A673 (cell line): ENCODE results near the gene CREB5. TPM values are rescaled to one million over a fixed set of nuclear protein-coding genes. Genes with fewer than 3 reads are reported as not detected.
"Not testable (repeated sequence)": the region's sequence is repeated elsewhere in the genome, so short reads cannot be mapped to it uniquely, and the experiment has no call there.

Experiments
- BruUV-seq: library from RNA; stranded (reverse); fragments of 400-500 nt; replicated peaks from 2 replicates; lab custom pipeline; 2021; lab: Mats Ljungman, UMichigan
- CTCF ChIA-PET: fragments of 300-600 bp; sonication (Branson Sonifier 250); formaldehyde crosslinking; loops from one replicate; lab custom pipeline; 2022; ENCODE audit warnings: antibody characterized with exemption; lab: Charles Lee
- POLR2A ChIA-PET: fragments of 300-600 bp; sonication (Branson Sonifier 250); formaldehyde crosslinking; loops from one replicate; lab custom pipeline; 2022; ENCODE audit warnings: antibody characterized with exemption; ENCODE audit not compliant: low non-redundant PET; lab: Charles Lee
- DNase-seq: peaks from one replicate; pipeline ENCODE4 v3.0.0-alpha.2; 2015; ENCODE audit warnings: low spot score
- H3K27ac ChIP-seq: fragments of 200-600 bp; sonication (generic); 2 replicates; pipeline ENCODE4 v1.5.1; 2016; ENCODE audit warnings: mixed run types, low read depth, mild to moderate bottlenecking, mixed read lengths, antibody characterized with exemption, low read length; ENCODE audit not compliant: poor library complexity, severe bottlenecking
- H3K27me3 ChIP-seq: fragments of 200-600 bp; sonication (generic); replicated peaks from 2 replicates; pipeline ENCODE4 v1.6.1; 2017; ENCODE audit warnings: mixed run types, low read depth, mild to moderate bottlenecking, mixed read lengths, antibody characterized with exemption, low read length; ENCODE audit not compliant: insufficient read depth, poor library complexity
- H3K36me3 ChIP-seq: fragments of 200-600 bp; sonication (generic); 2 replicates; pipeline ENCODE4 v1.6.1; 2016; ENCODE audit warnings: mixed run types, mild to moderate bottlenecking, mixed read lengths, antibody characterized with exemption, low read length; ENCODE audit not compliant: insufficient read depth, poor library complexity, severe bottlenecking
- H3K4me1 ChIP-seq: fragments of 200-600 bp; sonication (generic); 2 replicates; pipeline ENCODE4 v1.6.1; 2017; ENCODE audit warnings: mixed run types, mild to moderate bottlenecking, mixed read lengths, antibody characterized with exemption, low read length; ENCODE audit not compliant: insufficient read depth, poor library complexity, severe bottlenecking
- H3K4me3 ChIP-seq: fragments of 200-600 bp; sonication (generic); 2 replicates; pipeline ENCODE4 v1.5.1; 2016; ENCODE audit warnings: low read depth, mixed run types, mild to moderate bottlenecking, mixed read lengths, low read length; ENCODE audit not compliant: poor library complexity, severe bottlenecking
- H3K9me3 ChIP-seq: fragments of 200-600 bp; sonication (generic); 2 replicates; pipeline ENCODE4 v1.6.1; 2016; ENCODE audit warnings: mixed run types, low read depth, mild to moderate bottlenecking, mixed read lengths, antibody characterized with exemption, low read length; ENCODE audit not compliant: poor library complexity, severe bottlenecking
- EZH2 ChIP-seq: fragments of 200-600 bp; sonication (generic); IDR thresholded peaks from 2 replicates; pipeline ENCODE4 v1.6.1; 2017; ENCODE audit warnings: borderline replicate concordance, low read depth, mild to moderate bottlenecking, mixed read lengths, antibody characterized with exemption, low read length; ENCODE audit not compliant: poor library complexity, severe bottlenecking
- intact Hi-C: fragments of 100-400 bp; cut with micrococcal nuclease; formaldehyde crosslinking; loops from one replicate; pipeline ENCODE4 v1.10.0; 2022; ENCODE audit not compliant: unreplicated experiment
- total RNA-seq: library from RNA; stranded (reverse); gene quantifications from 2 replicates; pipeline ENCODE4 v1.2.3, GENCODE V29; 2021
- TF ChIP-seq, protein P1 (sequence below): fragments of 300-800, 200-600 bp; sonication (generic); conservative IDR thresholded peaks from 2 replicates; pipeline ENCODE4 v1.5.1; 2017; ENCODE audit warnings: low read depth, mild to moderate bottlenecking, antibody characterized with exemption, low read length, moderate library complexity, mixed read lengths

Gene CREB5
- total RNA-seq, 1 experiment from 2014 or later: 10.3 TPM

DNA sequence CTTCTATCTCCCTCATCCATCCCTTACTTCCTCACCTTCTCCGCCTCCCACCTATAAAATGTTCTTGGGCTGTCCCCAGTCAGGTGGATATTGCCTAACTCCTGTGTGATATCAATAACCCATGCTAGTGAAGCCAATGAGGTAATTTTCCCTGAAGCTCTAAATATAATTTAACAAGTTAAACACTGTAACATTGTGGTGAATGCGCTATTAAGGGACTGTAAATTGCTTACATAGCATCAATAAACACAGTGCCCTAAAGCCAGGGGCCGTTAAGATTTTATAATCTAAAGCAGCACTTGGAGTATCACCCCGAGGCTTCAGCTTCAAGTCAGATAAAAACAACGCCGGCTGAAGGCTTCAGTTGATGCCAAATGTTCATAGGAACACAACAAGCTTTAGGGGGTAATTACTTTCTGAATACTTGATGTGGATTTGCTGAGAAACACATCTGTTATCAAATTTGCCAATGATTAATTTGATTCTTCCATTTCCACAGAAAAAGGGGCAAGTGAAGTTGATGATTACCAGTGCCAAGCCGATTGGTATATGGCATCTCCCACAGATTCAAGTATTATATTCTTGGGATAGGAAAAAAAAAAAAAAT lies 138.4 kb downstream of the CREB5 start:
- POLR2A ChIA-PET: no interaction called here
- CTCF ChIA-PET: no interaction called here
- Histone ChIP-seq H3K9me3 (peaks cover 5% of the 10 kb centered on the region), H3K36me3 (no peaks in the 10 kb centered on the region), H3K27me3 (peaks cover 36% of the 10 kb centered on the region), H3K4me3 (no peak overlapping the region), H3K27ac (no peak overlapping the region), H3K4me1 (peaks cover 12% of the 10 kb centered on the region)
- intact Hi-C loops: no loop called here
- no TSS peak for BruUV-seq
- no peak for DNase-seq
- TF ChIP-seq EZH2: no peak

DNA sequence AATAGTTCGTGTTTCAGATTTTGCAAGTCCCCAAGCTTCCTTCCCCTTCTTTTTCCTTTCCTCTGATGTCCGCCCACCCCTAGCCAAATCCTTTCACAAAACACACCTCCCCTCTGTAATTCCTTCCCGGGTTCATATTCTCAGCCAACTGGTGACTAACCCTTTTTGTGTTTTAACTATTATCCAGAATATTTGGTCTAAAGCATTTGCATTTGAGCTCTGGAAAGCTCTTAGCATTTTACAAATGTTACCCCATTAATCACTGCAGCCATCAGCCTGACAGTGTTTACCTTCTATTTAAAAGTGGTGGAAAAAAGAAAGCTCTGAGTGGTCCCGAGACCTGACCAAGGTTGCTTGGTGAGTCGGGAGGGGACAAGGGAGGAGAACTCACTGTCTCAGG lies 139.0 kb downstream of the CREB5 start:
- ChIA-PET POLR2A (no interaction called here), CTCF (no interaction called here)
- TF ChIP-seq, protein P1, sequence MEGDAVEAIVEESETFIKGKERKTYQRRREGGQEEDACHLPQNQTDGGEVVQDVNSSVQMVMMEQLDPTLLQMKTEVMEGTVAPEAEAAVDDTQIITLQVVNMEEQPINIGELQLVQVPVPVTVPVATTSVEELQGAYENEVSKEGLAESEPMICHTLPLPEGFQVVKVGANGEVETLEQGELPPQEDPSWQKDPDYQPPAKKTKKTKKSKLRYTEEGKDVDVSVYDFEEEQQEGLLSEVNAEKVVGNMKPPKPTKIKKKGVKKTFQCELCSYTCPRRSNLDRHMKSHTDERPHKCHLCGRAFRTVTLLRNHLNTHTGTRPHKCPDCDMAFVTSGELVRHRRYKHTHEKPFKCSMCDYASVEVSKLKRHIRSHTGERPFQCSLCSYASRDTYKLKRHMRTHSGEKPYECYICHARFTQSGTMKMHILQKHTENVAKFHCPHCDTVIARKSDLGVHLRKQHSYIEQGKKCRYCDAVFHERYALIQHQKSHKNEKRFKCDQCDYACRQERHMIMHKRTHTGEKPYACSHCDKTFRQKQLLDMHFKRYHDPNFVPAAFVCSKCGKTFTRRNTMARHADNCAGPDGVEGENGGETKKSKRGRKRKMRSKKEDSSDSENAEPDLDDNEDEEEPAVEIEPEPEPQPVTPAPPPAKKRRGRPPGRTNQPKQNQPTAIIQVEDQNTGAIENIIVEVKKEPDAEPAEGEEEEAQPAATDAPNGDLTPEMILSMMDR: no peak
- TF ChIP-seq EZH2: no peak
- Histone ChIP-seq H3K4me3 (no peak overlapping the region), H3K36me3 (no peaks in the 10 kb centered on the region), H3K27me3 (peaks cover 36% of the 10 kb centered on the region), H3K27ac (no peak overlapping the region), H3K4me1 (peaks cover 12% of the 10 kb centered on the region), H3K9me3 (peaks cover 5% of the 10 kb centered on the region)
- no TSS peak for BruUV-seq
- no peak for DNase-seq
- intact Hi-C loops: no loop called here

DNA sequence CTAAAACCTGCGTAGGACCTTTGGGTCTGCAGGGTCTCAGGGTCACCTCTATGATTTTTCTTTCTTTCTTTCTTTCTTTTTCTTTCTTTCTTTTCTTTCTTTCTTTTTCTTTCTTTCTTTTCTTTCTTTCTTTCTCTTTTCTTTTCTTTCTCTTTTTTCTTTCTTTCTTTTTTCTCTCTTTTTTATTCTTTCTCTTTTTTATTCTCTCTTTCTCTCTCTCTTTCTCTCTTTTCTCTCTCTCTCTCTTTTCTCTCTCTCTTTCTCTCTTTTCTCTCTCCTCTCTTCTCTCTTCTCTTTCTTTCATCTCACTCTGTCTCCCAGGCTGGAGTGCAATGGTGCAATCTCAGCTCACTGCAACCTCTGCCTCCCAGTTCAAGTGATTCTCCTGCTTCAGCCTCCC lies 139.4 kb downstream of the CREB5 start:
- peaks cover 36% of the 10 kb centered on the region for H3K27me3 ChIP-seq
- BruUV-seq, DNase-seq, POLR2A ChIA-PET, H3K4me3 ChIP-seq, H3K27ac ChIP-seq, intact Hi-C loops, H3K36me3 ChIP-seq, H3K9me3 ChIP-seq: not testable (repeated sequence)
- H3K4me1 ChIP-seq: peaks cover 12% of the 10 kb centered on the region
- CTCF ChIA-PET: interaction anchor here (0.6 kb wide), 1 partner anchor 70 kb away, joined by 4 read pairs; no protein-coding TSS in a partner anchor

DNA sequence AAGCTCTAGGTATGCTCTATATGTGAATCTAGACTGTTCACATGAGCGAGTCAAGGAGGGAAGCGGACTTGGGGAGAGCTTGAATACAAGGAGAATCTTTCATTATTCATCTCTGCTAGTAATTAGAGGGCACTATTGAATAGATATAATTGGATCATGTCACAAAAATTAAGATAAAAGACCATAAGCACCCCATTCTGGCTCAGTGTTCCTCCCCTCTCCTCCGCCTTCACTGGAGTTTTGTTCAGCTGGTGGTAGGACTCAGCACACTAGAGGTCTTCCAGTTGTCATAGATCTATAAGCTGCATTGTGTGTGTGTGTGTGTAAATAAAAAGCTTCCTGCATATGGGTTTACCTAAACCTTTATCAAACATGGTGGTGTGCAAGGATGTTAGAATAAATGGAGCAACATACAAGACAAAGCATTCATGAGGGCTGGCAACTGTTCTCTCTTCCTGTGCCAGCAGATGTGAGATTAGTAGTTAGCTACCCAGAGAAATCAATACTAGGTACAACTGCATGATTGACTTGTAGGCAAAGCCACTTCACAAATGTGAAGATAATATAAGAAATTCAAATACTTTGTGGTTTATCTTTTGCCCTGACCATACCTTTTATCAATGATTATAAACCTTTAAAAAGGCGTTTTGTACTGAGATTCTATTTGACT lies 142.6 kb downstream of the CREB5 start:
- no peaks in the 10 kb centered on the region for H3K36me3 ChIP-seq
- H3K4me1 ChIP-seq: peaks cover 12% of the 10 kb centered on the region
- no peaks in the 10 kb centered on the region for H3K9me3 ChIP-seq
- H3K27me3 ChIP-seq: peaks cover 35% of the 10 kb centered on the region
- intact Hi-C loops: no loop called here
- DNase-seq: peak; percentile 26
- POLR2A ChIA-PET: no interaction called here
- no TSS peak for BruUV-seq
- CTCF ChIA-PET: no interaction called here
- TF ChIP-seq, protein P1: no peak
- no peak for TF ChIP-seq EZH2
- no peak overlapping the region for H3K4me3 ChIP-seq
- H3K27ac ChIP-seq: no peak overlapping the region
